Natural killer cell treated with Interleukin-12 subunit alpha and Interleukin-12 subunit beta and Interleukin-15 and Interleukin-18, amount 100 ng/mL, for 72 hours (primary cell): ENCODE measurements around the gene FBLN1. TPM values are rescaled to one million over a fixed set of nuclear protein-coding genes. Genes with fewer than 3 reads are reported as not detected.
"Not testable (repeated sequence)": the region's sequence is repeated elsewhere in the genome, so short reads cannot be mapped to it uniquely, and the experiment has no call there.

Experiments used
- ATAC-seq, 2 donors: fragments of 150-1000 bp; cut with Tn5 transposase in 1 of 2; sonication (Bioruptor Pico), chemical (Tn5 transposase) in 1 of 2; 2 replicates each; pipeline ENCODE4 v1.10.0; 2021
- DNase-seq: peaks from one replicate; pipeline ENCODE4 v3.0.0; 2022; ENCODE audit warnings: low spot score
- H3K27ac Mint-ChIP-seq, 2 donors: 1 replicate in 1 of 2; 2 replicates in 1 of 2; pipeline ENCODE4 v1.8.0; 2022; ENCODE audit warnings: mixed read lengths in 2 of 2, mild to moderate bottlenecking in 1 of 2, moderate library complexity in 1 of 2
- H3K27me3 Mint-ChIP-seq, 2 donors: 1 replicate in 1 of 2; 2 replicates in 1 of 2; pipeline ENCODE4 v1.8.0; 2022; ENCODE audit warnings: mixed read lengths in 2 of 2
- H3K36me3 Mint-ChIP-seq: one replicate; pipeline ENCODE4 v1.8.0; 2022; ENCODE audit warnings: mixed read lengths
- H3K4me1 Mint-ChIP-seq, 2 donors: 1 replicate in 1 of 2; 2 replicates in 1 of 2; pipeline ENCODE4 v1.8.0; 2022; ENCODE audit warnings: low read depth in 2 of 2, mixed read lengths in 2 of 2, mild to moderate bottlenecking in 1 of 2
- H3K4me3 Mint-ChIP-seq: one replicate; pipeline ENCODE4 v1.8.0; 2022; ENCODE audit warnings: mixed read lengths
- H3K9me3 Mint-ChIP-seq: 2 replicates; pipeline ENCODE4 v1.8.0; 2022; ENCODE audit warnings: mixed read lengths
- total RNA-seq, 2 donors: library from RNA; stranded (reverse); gene quantifications; one replicate each; pipeline ENCODE4 v1.2.3, GENCODE V29; 2022

The FBLN1 gene
- total RNA-seq, 2 donors from 2014 or later = not detected

DNA sequence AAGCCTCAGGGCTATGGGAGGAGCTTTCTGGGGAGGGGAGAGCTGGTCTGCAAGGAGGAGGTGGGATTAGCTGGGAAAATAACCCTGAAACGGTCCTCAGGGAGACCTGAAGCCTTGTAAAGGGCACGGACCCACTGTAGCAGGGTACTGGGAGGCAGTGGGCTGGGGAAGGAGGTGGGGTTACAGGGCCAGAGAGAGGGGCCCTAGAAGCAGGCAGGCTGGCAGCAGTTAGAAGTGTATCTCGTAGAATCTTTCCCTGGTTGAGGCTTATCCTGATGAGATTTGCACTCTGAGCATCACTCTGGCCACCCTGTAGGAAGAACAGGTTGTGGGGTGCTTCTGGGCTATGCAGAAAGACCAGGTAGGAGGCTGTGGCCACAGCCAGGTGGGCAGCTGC is 29.6 kb downstream of the FBLN1 start:
- no peak overlapping the region for H3K27ac Mint-ChIP-seq

GRCh38 chr22:45533703-45534102 is 31.0 kb downstream of the FBLN1 start:
- Mint-ChIP-seq H3K9me3 (no peaks in the 10 kb centered on the region), H3K27me3 (peaks cover 4 to 6% of the 10 kb centered on the region in 2 donors), H3K27ac (no peak overlapping the region), H3K36me3 (no peaks in the 10 kb centered on the region), H3K4me1 (no peaks in the 10 kb centered on the region), H3K4me3 (no peak overlapping the region)
- ATAC-seq = no peak
- no peak for DNase-seq

More for the DNA sequence above, 29.6 kb downstream of the FBLN1 start:
- H3K4me1 Mint-ChIP-seq = no peaks in the 10 kb centered on the region
- no peak overlapping the region for H3K4me3 Mint-ChIP-seq
- H3K36me3 Mint-ChIP-seq = no peaks in the 10 kb centered on the region
- H3K27me3 Mint-ChIP-seq = peaks cover 0 to 2% of the 10 kb centered on the region in 2 donors
- DNase-seq (no peak), ATAC-seq (no peak)
- H3K9me3 Mint-ChIP-seq = no peaks in the 10 kb centered on the region

DNA sequence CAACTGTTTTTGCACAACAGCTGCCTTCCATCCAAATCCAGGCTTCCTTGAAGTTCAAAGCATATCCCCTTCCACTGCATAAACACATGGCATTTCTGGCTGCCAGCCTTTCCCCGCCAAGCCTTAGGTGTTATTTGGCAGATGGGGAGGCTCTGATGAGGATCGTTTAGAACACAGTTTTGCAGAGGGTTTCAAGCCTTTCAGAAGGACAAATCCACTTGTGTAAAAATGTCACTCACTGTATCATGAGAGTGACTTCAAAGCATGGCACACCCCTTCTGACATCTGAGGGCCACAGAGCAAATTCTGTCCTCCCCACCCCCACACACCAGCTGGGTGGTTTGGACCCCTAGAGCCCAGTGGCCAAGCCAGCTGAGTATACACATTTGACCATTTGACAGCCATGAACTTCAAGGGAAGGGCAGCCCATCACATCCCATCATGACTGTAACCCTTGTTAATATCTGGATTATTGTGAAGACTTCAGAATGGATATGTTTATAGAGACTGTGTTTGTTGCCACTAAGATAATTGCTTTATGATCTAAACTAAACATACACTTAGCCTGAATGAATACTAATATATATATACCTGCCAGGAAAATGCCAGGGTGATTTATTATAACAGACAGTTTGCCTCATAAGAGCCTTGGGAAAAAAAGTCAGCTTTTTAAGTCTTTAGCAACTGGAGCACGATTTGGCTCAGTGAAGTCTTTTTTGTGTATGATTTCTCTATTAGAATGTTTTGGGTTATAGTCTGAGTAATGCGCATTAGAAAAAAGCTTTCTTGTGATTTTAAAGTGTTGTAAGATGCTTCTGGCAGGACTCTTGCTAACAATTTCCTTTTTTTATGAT is 31.9 kb downstream of the FBLN1 start:
- ATAC-seq = no peak
- no peak for DNase-seq
- no peak overlapping the region for H3K27ac Mint-ChIP-seq
- no peaks in the 10 kb centered on the region for H3K36me3 Mint-ChIP-seq
- no peaks in the 10 kb centered on the region for H3K4me1 Mint-ChIP-seq
- H3K27me3 Mint-ChIP-seq = peaks cover 4 to 6% of the 10 kb centered on the region in 2 donors
- H3K9me3 Mint-ChIP-seq = no peaks in the 10 kb centered on the region
- H3K4me3 Mint-ChIP-seq = no peak overlapping the region

DNA sequence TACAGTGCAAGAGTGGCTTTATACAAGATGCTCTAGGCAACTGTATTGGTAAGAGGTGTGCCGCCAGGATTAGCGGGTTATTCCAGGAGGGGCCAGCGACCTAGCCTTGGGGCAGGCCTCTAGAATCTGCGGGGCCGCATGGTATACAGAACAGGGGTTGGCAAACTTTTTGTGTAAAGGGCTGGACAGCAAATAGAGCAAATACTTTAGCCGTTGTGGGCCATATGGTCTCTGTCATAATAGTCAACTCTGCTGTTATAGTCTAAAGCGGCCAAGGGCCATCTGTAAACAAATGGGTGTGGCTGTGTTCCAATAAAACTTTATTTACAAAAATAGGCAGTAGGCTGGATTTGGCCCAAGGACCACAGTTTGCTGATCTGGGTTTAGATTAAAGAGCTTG is 32.6 kb downstream of the FBLN1 start:
- DNase-seq = no peak
- Mint-ChIP-seq H3K27me3 (peaks cover 4 to 7% of the 10 kb centered on the region in 2 donors), H3K36me3 (no peaks in the 10 kb centered on the region), H3K9me3 (no peaks in the 10 kb centered on the region), H3K4me1 (no peaks in the 10 kb centered on the region), H3K27ac (no peak overlapping the region), H3K4me3 (no peak overlapping the region)
- ATAC-seq = no peak

DNA sequence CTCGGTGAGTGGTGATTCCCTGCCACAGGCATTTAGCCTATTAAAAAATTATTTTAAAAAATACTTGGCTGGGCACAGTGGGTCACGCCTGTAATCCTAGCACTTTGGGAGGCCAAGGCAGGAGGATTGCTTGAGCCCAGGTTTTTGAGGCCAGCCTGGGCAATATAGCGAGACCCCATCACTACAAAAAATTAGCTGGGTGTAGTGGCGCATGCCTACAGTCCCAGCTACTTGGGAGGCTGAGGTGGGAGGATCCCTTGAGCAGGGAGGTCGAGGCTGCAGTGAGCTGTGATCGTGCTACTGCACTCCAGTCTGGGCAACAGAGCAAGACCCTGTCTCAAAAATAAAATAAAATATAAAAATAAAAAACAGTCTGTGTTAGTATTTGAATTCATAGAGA is 33.2 kb downstream of the FBLN1 start:
- H3K4me1 Mint-ChIP-seq, ATAC-seq: not testable (repeated sequence)

GRCh38 chr22:45537734-45538181 is 35.1 kb downstream of the FBLN1 start:
- no peak overlapping the region for H3K27ac Mint-ChIP-seq
- DNase-seq (no peak), ATAC-seq (peak in 1 of 2 donors; percentile 37)

More for the DNA sequence above, 33.2 kb downstream of the FBLN1 start:
- not testable (repeated sequence) for H3K36me3 Mint-ChIP-seq, DNase-seq, H3K9me3 Mint-ChIP-seq, H3K27ac Mint-ChIP-seq, H3K4me3 Mint-ChIP-seq
- H3K27me3 Mint-ChIP-seq = peaks cover 4 to 12% of the 10 kb centered on the region in 2 donors

GRCh38 chr22:45538281-45538680 is 35.6 kb downstream of the FBLN1 start:
- ATAC-seq (no peak), DNase-seq (no peak)
- Mint-ChIP-seq H3K9me3 (no peaks in the 10 kb centered on the region), H3K27ac (no peak overlapping the region), H3K4me3 (no peak overlapping the region), H3K4me1 (no peaks in the 10 kb centered on the region), H3K36me3 (no peaks in the 10 kb centered on the region), H3K27me3 (peaks cover 6 to 12% of the 10 kb centered on the region in 2 donors)

More at GRCh38 chr22:45537734-45538181, 35.1 kb downstream of the FBLN1 start:
- peaks cover 6 to 12% of the 10 kb centered on the region in 2 donors for H3K27me3 Mint-ChIP-seq
- H3K4me1 Mint-ChIP-seq = no peaks in the 10 kb centered on the region
- H3K9me3 Mint-ChIP-seq = no peaks in the 10 kb centered on the region
- no peaks in the 10 kb centered on the region for H3K36me3 Mint-ChIP-seq
- H3K4me3 Mint-ChIP-seq = no peak overlapping the region

DNA sequence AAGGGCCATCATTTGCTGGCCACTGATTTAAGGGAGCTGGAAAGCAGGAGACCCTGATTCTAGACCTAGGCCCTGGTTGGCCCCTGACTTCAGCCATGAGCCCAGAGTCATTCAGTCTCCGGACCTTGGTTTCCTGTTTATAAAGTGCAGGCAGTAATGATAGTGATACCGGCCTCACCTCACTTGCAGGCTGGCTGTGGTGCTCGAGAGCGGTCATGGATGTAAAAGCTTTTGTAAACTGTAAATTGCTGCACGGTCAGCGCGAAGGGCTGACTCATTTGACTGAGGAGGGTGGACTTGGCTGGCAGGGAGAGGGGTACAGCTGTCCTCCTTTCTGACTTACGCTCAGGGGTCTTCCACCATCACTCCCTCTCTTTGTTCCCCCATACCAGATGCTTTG is 37.4 kb downstream of the FBLN1 start:
- Mint-ChIP-seq H3K9me3 (no peaks in the 10 kb centered on the region), H3K4me3 (no peak overlapping the region), H3K36me3 (no peaks in the 10 kb centered on the region), H3K4me1 (no peaks in the 10 kb centered on the region), H3K27me3 (peaks cover 6 to 12% of the 10 kb centered on the region in 2 donors), H3K27ac (no peak overlapping the region)
- DNase-seq (no peak), ATAC-seq (no peak)

DNA sequence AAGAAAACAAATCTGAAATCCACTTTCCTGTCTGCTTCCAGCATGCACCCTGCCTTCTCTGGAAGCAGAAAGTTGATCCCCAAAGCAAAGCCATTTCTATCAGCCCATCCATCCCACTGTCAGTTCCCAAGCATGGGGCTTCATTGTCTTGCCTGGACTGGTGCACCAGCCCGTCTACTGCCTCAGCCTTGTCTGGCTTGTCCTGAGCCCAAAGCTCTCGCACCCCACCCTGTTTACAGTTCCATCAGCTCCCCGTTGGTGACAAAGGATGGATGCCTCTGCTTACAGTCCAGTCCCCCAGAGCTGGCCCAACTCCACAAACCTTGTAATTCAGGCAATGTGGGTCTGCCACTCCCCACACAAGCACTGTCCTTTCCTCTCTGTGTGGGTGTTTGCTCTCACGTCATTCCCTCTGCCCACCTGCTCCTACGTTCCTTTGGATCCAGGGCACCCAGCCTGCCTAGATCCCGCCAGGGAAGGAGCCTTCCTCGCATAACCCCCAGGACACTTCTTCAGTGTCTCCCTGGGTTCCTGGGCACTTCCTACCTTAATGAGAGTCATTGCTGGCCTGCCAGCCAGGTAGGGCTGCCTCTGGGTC is 38.8 kb downstream of the FBLN1 start:
- Mint-ChIP-seq H3K4me1 (no peaks in the 10 kb centered on the region), H3K27me3 (peaks cover 6 to 12% of the 10 kb centered on the region in 2 donors), H3K9me3 (no peaks in the 10 kb centered on the region), H3K4me3 (no peak overlapping the region), H3K36me3 (no peaks in the 10 kb centered on the region), H3K27ac (no peak overlapping the region)
- DNase-seq (no peak), ATAC-seq (no peak)

DNA sequence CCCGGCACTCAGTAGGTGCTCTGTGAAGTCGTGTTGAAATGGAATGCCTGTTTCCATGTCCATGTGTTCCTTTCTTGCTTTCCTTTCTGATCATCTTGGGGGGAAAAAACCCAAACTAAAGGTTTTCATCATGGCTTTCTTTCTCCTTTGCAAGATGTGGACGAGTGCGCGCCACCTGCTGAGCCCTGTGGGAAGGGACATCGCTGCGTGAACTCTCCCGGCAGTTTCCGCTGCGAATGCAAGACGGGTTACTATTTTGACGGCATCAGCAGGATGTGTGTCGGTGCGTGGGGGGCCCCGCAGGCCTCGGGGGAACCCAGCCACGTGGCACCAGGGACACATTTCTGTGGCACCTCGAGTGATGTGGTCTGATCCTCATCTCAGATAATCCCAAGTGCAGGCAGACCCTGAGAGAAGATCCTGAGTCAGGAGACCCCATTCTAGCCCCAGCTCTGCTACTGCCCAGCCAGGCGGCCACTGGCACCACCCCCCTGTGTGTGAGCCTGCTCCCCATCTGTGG is 39.4 kb downstream of the FBLN1 start:
- peaks cover 6 to 12% of the 10 kb centered on the region in 2 donors for H3K27me3 Mint-ChIP-seq
- no peak overlapping the region for H3K27ac Mint-ChIP-seq
- no peak for ATAC-seq
- H3K36me3 Mint-ChIP-seq = no peaks in the 10 kb centered on the region
- no peaks in the 10 kb centered on the region for H3K4me1 Mint-ChIP-seq
- no peak overlapping the region for H3K4me3 Mint-ChIP-seq
- no peak for DNase-seq
- no peaks in the 10 kb centered on the region for H3K9me3 Mint-ChIP-seq

DNA sequence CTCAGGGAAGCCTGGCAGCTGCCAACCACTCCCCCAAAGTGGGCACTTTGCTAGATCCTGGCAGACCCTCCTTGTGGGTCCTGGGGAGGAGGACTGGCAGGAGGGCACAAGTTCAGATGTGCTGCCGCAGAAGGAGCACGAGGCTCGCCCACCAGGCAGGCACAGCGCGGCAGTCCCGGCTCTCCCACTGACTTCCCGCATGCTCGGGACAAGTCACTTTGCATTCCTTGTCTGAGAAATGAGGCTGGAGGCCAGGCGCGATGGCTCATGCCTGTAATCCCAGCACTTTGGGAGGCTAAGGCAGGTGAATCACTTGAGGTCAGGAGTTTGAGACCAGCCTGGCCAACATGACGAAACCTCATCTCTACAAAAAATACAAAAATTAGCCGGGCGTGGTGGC is 40.1 kb downstream of the FBLN1 start:
- H3K27me3 Mint-ChIP-seq = peaks cover 6 to 12% of the 10 kb centered on the region in 2 donors
- DNase-seq, H3K4me1 Mint-ChIP-seq, H3K36me3 Mint-ChIP-seq, ATAC-seq, H3K4me3 Mint-ChIP-seq, H3K9me3 Mint-ChIP-seq, H3K27ac Mint-ChIP-seq: not testable (repeated sequence)

GRCh38 chr22:45543243-45543642 is 40.6 kb downstream of the FBLN1 start:
- ATAC-seq (no peak), DNase-seq (no peak)
- no peak overlapping the region for H3K27ac Mint-ChIP-seq
- H3K4me3 Mint-ChIP-seq = no peak overlapping the region
- no peaks in the 10 kb centered on the region for H3K36me3 Mint-ChIP-seq
- H3K9me3 Mint-ChIP-seq = no peaks in the 10 kb centered on the region
- no peaks in the 10 kb centered on the region for H3K4me1 Mint-ChIP-seq
- H3K27me3 Mint-ChIP-seq = peaks cover 5 to 10% of the 10 kb centered on the region in 2 donors

GRCh38 chr22:45544588-45545170 is 42.0 kb downstream of the FBLN1 start:
- H3K27ac Mint-ChIP-seq = no peak overlapping the region
- no peaks in the 10 kb centered on the region for H3K36me3 Mint-ChIP-seq
- H3K4me3 Mint-ChIP-seq = no peak overlapping the region
- H3K9me3 Mint-ChIP-seq = no peaks in the 10 kb centered on the region
- H3K4me1 Mint-ChIP-seq = no peaks in the 10 kb centered on the region
- ATAC-seq (no peak), DNase-seq (no peak)
- peaks cover 4 to 6% of the 10 kb centered on the region in 2 donors for H3K27me3 Mint-ChIP-seq
